Activated T-cell treated with anti-CD3 and anti-CD28 coated beads for 1 hour (primary cell): ENCODE results near the gene SERPIND1.

Experiments used
- DNase-seq: peaks from one replicate; pipeline ENCODE4 v3.0.0-alpha.2; 2020; ENCODE audit warnings: low read depth

SERPIND1 gene

GRCh38 chr22:20792966-20793728 is 19.2 kb downstream of the SERPIND1 start:
- DNase-seq = no peak

- DNase-seq = no peak
Measured at GRCh38 chr22:20793748-20794649, 20.1 kb downstream of the SERPIND1 start.

GRCh38 chr22:20794650-20795413 is 20.9 kb downstream of the SERPIND1 start:
- no peak for DNase-seq

GRCh38 chr22:20796731-20797130 is 22.8 kb downstream of the SERPIND1 start:
- DNase-seq = no peak

- DNase-seq = no peak
Measured at GRCh38 chr22:20798218-20798617, 24.3 kb downstream of the SERPIND1 start.

GRCh38 chr22:20798974-20799373 is 25.1 kb downstream of the SERPIND1 start:
- DNase-seq = no peak

GRCh38 chr22:20799449-20799848 is 25.5 kb downstream of the SERPIND1 start:
- no peak for DNase-seq

GRCh38 chr22:20802452-20802851 is 28.5 kb downstream of the SERPIND1 start:
- no peak for DNase-seq

- no peak for DNase-seq
Measured at GRCh38 chr22:20802922-20803553, 29.1 kb downstream of the SERPIND1 start.

GRCh38 chr22:20803696-20804324 is 29.9 kb downstream of the SERPIND1 start:
- DNase-seq = no peak

- DNase-seq = no peak
Measured at GRCh38 chr22:20804650-20805049, 30.7 kb downstream of the SERPIND1 start.

GRCh38 chr22:20805972-20806471 is 32.1 kb downstream of the SERPIND1 start:
- no peak for DNase-seq

GRCh38 chr22:20807315-20807752 is 33.4 kb downstream of the SERPIND1 start:
- DNase-seq = no peak

- DNase-seq = no peak
Measured at GRCh38 chr22:20808844-20809243, 34.9 kb downstream of the SERPIND1 start.

GRCh38 chr22:20809538-20810185 is 35.7 kb downstream of the SERPIND1 start:
- no peak for DNase-seq

GRCh38 chr22:20810645-20811044 is 36.7 kb downstream of the SERPIND1 start:
- DNase-seq = no peak

- DNase-seq = no peak
Measured at GRCh38 chr22:20811171-20811570, 37.3 kb downstream of the SERPIND1 start.

GRCh38 chr22:20811971-20812660 is 38.2 kb downstream of the SERPIND1 start:
- no peak for DNase-seq

GRCh38 chr22:20813056-20813455 is 39.1 kb downstream of the SERPIND1 start:
- DNase-seq = no peak

- DNase-seq = no peak
Measured at GRCh38 chr22:20814221-20814808, 40.4 kb downstream of the SERPIND1 start.
